Stimulated activated CD8-positive, alpha-beta memory T cell treated with anti-CD3 and anti-CD28 coated beads, Interleukin-4, amount 100 ng/mL, for 24 hours (primary cell): ENCODE results near the gene MEST.
"Not testable (repeated sequence)": the region's sequence is repeated elsewhere in the genome, so short reads cannot be mapped to it uniquely, and the experiment has no call there.

ENCODE experiments used
- DNase-seq: peaks from one replicate; pipeline ENCODE4 v3.0.0-alpha.2; 2020; ENCODE audit warnings: low read depth

Gene MEST, protein sequence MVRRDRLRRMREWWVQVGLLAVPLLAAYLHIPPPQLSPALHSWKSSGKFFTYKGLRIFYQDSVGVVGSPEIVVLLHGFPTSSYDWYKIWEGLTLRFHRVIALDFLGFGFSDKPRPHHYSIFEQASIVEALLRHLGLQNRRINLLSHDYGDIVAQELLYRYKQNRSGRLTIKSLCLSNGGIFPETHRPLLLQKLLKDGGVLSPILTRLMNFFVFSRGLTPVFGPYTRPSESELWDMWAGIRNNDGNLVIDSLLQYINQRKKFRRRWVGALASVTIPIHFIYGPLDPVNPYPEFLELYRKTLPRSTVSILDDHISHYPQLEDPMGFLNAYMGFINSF

DNA sequence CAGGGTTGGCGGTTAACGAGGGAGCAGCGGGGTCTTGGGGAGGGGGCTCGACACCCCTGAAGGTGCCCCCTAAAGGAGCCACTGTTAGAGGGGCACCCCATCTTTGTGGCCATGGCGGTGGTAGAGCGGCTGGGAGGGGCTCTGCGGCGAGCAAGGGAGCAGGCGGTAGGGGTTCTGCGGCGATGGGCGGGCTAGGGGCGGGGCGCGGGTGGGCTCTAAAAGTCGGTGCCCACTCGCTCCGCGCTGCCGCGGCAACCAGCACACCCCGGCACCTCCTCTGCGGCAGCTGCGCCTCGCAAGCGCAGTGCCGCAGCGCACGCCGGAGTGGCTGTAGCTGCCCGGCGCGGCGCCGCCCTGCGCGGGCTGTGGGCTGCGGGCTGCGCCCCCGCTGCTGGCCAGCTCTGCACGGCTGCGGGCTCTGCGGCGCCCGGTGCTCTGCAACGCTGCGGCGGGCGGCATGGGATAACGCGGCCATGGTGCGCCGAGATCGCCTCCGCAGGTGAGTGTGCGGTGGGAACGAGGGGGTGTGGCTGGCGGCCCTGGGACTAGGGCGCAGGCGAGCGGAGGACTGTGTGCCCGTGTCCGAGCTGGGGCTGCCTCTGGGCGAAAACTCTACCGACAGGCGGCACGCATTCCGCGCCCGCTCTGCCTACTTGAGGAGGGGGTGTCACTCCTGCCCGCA is at the start of gene MEST:
Gene MEST, plus strand, starts transcription at position 245 of the 682 bp plus-strand sequence. Its CDS starts 229 bp downstream, at position 474.
- no peak for DNase-seq

DNA sequence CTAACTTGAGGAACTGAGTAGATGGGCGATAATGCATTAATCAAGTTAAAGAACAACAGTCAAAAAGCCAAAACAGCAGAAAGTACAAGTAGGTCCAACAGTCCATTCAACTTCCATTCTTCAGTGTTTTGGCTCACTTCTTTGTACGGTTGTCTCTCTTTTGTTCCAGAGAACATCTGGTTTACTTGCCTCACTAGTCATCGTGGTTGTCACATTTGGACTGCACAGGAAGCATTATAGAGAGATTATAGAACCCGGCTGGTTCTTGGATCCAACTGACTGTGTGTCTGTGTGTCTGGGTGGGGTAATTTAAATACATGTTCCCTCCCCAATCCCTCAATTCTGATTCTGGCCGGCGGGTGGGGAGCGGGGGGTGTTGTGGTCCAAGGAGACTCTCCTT is 49.3 kb upstream of the MEST start:
- DNase-seq = no peak

DNA sequence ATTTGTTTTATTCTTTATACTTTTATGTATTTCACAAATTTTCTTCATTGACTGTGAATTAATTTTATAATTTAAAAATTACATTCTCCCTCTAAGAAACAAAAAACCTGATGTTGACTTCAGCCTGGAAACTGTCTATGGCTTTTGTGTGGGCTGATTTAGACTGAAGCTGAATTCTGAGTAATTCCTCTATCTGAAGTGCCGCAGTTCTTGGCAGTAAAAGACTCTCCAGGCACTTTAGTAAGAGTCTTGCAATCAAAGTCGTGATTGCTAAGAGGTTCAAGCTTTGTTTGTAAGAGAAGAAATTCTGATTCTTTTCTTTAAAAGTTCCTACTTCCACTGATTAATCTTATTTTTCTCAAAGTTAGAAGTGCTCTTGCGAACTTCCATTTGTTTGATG is 47.7 kb upstream of the MEST start:
- no peak for DNase-seq

DNA sequence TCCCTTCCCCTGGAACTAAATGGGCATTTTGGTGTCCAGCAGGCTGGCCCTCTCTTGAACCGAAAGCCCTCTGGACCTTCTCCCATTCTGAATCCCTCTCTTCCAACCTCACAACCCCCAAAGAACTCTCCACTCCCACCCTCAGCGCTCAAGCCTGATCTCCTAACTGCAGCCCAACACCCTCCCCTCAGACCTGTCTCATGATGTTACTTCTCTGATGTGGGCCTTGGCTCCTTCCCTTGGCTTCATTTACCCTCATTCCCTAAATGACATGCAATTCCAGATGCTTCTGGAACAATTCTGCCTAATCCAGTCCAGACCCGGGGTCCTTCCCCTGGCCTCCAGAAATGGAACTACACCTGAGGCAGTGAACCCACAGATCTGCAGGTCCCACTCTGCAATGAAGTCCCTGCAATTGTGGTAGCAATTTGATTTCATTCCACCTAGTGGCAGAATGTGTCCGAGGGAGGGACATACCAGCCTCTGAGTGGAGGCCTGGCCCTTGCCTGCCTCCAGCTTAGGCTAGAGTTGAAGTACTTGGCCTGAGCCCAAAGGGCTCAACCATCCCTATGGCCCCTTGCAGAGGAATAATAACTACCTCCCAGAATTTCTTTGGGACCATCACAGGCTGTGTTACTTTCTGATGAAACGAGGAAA is 47.0 kb upstream of the MEST start:
- DNase-seq = no peak

DNA sequence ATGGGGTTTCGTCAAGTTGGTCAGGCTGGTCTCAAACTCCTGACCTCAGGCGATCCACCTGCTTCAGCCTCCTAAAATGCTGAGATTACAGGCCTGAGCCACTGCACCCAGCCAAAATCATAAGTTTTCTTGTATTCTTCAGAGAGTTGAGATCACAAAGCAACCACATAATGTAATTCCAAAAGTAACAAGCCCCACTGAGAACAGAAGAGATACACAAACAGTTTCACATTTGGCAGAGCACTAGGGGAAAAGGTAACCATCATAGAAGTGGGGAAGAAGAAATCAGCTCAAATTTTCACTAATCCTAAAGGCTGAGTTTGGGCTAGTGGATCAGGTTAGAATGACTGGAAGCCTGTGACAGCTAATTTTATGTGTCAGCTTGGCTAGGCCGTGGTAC is 45.6 kb upstream of the MEST start:
- DNase-seq = no peak

DNA sequence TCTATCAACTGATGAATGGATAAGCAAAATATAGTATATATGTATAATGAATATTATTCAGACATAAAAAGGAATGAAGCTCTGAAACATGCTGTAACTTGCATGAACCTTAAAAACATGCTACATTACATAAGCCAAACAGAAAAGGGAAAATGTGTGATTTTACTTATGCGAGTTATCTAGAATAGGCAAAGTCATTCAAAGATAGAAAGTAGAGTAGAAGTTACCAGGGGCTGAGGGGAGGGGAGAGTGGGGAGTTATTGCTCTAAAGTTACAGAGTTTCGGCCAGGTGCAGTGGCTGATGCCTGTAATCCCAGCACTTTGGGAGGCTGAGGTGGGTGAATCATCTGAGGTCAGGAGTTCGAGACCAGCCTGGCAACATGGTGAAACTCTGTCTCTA is 40.5 kb upstream of the MEST start:
- DNase-seq = not testable (repeated sequence)

DNA sequence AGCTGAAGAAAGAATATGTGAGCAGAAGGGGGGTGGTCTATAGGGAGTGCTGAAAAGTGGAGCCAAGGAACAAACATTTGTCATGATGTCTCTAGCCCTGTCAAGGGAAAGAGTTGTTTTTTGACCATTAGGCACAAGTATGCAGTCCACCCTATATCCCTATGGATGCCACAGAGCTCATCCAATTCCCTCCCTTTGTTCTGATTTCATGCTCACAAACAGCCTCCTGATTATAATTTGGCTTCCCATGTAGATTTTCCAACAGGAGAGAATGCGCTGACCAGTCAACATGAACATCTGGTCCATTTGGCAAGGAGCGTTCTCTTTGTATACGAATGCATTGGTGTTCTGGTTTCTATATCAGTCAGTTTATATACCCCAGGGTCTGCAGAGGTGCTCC is 38.9 kb upstream of the MEST start:
- DNase-seq = no peak

DNA sequence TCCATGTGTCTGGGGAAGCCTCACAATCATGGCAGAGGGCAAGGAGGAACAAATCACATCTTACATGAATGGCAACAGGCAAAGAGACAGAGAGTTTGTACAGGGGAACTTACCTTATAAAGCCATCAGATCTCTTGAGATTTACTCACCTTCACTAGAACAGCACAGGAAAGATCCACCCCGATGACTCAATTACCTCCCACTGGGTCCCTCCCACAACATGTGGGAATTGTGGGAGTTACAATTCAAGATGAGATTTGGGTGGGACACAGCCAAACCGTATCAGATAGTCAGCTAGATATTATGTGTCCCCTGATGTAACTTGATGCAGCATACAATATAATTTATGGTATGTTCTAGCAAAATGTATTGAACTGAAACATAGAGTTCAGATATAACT is 36.9 kb upstream of the MEST start:
- no peak for DNase-seq

DNA sequence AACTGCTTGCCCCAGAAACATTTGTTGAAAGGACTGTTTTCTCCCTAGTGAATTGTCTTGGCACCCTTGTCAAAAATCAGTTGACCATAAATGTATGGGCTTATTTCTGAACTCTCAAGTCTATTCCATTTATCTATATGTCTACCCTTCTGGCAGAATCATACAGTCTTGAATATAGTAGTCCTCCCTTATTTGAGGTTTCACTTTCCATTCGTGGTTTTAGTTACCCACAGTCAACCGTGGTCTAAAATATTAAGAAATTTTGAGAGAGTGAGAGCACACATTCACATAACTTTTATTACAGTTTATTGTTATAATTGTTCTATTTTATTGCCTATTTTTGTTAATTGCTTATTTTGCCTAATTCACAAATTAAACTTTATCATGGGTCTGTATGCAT is 33.6 kb upstream of the MEST start:
- DNase-seq = no peak

DNA sequence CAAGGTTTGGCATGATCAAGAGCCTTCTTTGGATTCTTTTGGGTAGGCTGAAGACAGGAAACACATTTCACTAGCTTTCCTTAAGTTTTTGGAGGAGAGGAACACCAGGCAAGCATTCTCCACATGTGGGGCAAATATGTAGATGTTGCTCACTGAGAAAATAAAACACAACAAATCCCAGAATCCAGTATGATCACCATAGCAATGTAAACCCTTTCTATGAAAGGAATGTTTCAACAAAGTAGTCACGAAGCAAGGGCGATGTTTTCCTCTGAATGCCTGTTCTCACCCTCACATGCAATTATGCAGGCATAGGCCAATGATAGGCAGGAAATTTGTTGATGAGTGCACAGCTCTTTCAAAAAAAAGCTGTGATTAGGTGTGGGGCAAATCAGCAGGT is 30.6 kb upstream of the MEST start:
- DNase-seq = no peak

DNA sequence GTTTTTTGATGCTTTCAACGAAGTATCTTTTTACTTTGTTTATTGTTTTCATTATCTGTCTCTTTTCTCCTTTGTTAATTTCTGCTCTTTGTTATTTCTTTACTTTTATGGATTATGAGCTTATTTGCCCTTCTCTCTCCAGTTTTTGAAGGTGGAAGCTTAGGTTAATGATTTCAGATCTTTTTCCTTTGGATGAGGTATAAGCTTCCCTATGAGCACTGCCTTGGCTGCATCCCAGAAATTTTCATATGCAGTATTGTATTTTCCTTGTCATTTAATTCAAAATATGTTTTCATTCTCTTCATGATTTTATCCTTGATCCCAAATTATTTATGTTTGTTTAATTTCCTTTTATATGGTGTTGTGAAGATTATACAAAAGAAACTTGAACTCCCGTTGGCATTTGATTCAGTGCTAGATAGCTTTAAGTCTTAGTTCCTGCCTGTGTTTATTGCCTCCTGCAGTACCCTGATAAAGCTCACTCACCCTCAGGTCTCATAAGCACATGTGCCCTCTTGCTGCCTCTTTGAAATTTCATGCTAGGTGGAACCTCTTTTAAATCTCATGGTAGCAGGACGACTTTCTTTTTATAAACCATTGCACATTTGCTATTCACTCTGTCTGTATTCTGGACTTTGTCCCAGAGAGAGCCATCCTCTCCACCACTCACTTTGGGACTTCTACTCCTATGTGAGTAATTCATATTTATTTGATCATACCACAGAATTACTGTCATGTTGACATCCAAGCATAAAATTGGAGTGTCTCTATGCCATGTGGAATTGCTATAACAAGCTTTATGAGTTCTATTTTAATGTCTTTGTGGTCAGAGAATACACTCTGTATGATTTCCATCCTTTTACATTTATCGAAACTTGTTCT is 28.1 kb upstream of the MEST start:
- no peak for DNase-seq

DNA sequence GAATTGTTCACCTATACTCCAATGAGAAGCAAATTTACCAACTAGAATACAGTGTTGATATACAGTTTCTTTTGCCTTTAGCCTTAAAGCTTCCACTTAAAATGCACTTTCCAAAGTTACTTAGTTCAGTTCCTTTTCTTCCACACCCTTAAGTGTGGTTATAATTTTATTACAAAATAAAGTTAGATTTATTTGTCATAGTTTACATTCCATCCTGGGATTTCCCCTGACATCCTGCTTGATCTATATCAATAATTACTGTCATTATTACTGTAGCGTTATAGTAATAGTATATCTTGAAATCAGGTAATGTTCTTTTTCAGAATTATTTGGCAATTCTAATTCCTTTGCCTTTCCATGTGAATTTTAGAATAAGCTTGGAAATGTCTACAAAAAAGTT is 23.3 kb upstream of the MEST start:
- no peak for DNase-seq

DNA sequence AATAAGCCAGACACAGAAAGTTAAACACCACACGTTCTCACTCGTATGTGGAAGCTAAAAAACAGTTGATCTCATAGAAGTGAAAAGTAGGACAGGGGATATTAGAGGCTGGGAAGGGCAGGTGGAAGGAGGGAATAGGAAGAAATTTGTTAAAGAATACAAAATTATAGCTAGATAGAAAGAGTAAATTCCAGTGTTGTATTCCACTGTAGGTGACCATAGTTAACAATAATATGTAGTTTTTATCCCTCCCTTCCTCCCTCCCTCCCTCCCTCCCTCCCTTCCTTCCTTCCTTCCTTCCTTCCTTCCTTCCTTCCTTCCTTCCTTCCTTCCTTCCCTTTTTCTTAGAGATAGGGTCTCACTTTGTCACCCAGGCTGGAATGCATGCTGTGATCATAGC is 19.9 kb upstream of the MEST start:
- DNase-seq = no peak

DNA sequence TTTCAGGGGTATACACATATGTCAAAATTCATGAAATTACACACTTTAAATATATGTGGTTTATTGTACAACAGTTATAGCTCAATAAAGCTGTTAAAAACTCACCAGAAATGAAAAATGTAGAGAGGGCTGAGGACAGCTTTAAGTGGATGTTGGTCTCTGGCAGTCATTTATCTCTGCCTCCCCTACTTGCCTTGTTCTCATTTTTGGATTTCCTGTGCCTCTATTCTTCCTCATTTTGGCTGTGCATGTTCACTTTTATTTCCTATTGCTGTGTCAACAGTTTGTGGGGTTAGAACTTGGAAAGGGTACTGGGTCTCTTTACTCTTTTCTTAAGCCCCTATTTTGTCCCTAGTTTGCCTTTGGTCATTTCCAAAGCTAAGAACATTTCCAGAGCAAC is 18.6 kb upstream of the MEST start:
- DNase-seq = no peak

DNA sequence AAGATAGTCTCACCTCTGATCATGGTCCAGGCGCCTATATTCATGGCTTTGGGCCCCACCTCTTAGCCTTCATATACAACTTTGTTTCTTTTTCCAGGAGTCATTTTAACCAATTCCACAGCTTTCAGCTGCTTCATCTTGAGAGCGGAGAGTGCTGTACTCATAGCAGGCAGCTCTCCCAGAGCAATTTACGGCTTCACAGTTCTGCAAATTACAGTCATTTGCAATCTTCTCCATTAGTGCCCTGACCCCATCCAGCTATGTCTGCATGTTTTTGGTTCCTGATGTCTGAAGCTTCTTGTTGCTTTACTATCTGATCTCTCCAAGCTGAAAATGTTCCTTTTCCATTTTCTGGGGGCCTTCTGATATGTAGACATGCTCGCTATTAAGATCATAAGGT is 18.0 kb upstream of the MEST start:
- no peak for DNase-seq

DNA sequence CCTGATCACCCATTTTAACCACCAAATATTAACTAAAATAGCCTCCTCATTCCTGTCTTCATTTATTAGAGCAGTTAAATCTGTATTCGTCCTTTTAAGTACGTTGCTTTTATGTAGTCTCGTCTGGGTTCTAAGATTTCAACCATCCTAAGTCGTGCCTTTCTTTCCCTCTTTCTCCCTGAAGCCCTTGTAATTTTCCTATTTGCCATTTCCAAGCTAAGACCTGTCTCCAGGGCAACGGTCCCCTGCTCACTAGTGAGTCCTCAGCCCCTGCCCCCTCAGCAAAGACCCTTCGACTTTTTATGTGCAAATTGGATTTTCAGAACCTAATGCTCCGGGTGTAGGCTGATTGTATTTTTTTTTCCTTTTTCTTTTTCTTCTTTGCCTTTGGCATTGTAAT is 16.1 kb upstream of the MEST start:
- DNase-seq = no peak

DNA sequence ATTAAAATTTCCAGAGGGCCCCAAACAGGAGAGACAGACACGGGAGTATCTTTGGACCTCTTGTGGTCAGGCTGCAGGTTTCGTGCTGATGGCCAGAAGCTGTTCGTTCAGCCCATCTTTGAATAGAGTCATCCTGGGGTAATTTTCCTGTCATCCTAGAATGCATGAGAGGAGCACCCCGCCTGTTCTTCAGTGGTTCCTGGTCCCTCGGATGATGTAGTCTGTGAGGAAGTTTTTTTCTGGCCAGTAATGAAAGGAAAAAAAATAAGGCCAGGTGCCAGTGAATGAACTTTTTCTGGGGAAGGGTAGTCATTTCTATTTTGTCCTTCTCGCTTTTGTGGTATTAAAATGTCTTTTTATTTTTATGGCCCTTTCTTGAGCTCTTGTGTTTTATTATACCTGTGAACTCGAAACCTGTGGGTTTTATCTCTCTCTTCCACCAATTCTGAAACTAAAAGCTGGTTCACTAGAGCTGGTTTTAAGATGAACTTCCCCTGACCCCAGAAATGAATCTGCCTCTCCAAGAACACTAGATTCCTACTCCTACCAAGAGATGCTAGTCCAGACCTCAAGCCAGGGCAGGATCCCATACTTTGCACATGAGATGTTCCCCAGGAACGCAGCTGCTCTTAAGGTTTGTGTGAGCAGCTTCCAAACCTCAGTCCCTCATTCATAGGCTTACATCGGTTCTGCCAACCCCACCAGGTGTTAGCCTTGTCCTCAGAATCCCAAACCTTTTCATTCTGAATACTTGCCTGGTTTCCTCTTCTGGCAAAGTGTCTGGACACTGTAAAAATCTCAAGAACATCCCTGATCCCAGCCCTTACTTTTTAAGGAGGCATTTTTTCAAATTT is 15.4 kb upstream of the MEST start:
- DNase-seq = no peak

DNA sequence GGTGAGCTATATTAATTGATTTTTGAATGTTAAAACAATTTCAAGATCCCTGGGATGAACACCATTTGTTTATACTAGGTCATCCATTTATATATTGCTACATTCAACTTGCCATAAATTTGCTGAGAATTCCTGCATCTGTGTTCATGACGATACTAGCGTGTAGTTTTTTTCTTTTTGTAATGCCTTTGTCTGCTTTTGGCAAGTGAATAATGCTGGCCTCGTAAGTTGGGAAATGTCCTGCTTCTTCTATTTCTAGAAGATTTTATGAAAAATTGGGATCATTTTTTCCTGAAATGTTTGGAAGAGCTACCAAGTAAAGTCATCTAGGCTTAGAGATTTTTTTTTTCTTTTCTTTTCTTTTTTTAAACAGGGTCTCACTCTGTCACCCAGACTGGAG is 12.9 kb upstream of the MEST start:
- no peak for DNase-seq

DNA sequence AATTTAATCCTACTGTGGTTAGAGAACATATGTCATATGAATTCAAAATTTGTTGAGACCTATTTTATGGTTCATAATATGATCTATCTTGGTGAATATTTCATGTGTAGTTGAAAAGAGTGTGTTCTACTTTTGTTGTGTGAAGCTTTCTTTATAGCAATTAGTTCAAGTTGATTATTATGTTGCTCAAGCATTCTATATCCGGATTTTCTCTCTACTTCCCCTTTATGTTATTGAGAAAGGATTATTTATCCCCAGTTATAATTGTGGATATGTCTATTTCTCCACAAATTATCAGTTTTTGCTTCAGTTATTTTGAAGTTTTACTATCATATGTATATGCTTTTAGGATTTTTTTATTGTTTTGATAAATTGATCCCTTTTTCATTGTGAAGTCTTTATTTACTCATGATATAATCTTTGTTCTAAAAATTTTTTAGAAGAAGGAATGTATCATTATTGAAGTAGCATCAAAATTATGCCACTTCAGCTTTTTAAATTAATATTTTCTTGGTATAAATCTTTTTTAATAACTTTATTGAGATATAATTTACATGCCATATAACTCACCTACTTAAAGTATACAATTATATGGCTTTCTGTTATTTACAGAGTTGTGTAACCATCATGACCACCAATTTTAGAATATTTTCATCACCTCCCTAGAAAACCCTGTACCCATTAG is 12.0 kb upstream of the MEST start:
- no peak for DNase-seq

DNA sequence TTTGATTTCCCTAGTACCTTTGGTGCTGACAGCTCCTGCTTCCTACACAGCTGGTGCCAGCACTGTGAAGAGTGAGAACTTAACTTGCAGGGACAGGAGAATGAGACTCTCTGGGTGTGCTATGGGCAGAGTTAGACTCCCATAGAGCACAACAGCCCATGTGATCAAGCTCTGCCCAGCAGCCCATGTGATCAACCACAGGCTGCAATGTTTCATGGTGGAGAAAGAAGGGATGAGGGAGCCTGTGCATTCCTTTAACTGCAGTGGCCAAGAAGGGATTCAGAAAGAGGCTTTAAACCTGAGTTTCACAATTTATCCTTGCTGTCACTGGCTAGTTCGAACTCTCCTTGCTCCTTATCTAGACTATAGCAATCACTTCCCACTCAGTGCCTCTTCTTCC is 10.0 kb upstream of the MEST start:
- DNase-seq = no peak

DNA sequence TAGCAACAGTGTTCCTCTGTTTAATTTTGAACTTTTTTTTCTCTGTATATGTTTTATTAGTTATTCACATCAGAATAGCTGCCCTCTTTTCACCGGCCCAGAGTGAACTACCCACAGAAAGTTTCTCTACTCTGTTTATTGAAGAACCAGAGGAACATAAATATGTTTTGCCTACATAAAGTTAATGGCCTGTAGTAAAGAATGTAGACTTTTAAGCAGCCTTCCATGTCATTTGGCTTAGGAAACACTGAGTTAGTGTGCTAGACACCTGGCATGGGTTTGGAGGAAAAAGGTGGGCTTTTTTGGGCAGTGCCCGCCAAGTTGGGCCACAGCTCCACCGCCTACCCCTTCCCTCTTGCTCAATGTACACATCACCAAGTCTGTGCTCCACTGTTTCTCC is 8.9 kb upstream of the MEST start:
- no peak for DNase-seq
